Transverse colon (tissue), 4 donors: ENCODE data around the gene IKZF3. TPM values are rescaled to one million over a fixed set of nuclear protein-coding genes. Genes with fewer than 3 reads are reported as not detected.
A peak's percentile ranks its signal among the peaks of the same experiment; 100 is the strongest.

Experiments used
- DNase-seq: peaks from one replicate; pipeline ENCODE4 v3.0.0-alpha.2; 2019
- H3K27ac ChIP-seq, 4 donors: fragments of 200-600 bp; sonication (generic); 2 replicates each; pipeline ENCODE4 v1.5.1; 2016 to 2018; ENCODE audit warnings: inconsistent platforms in 4 of 4
- H3K27me3 ChIP-seq: fragments of 200-600 bp; sonication (generic); 2 replicates; pipeline ENCODE4 v1.5.1; 2017; ENCODE audit warnings: inconsistent platforms
- H3K36me3 ChIP-seq, 4 donors: fragments of 200-600 bp; sonication (generic); 2 replicates each; pipeline ENCODE4 v1.5.1; 2017 to 2019; ENCODE audit warnings: inconsistent platforms in 4 of 4
- H3K4me1 ChIP-seq, 4 donors: fragments of 200-600 bp; sonication (generic); 2 replicates each; pipeline ENCODE4 v1.5.1; 2017 to 2020; ENCODE audit warnings: inconsistent platforms in 4 of 4
- H3K4me3 ChIP-seq, 4 donors: fragments of 200-600 bp; sonication (generic); 1 replicate in 1 of 4; 2 replicates in 3 of 4; pipeline versions ENCODE4 v1.5.1 to v1.6.1; 2017 to 2019; ENCODE audit warnings: inconsistent platforms in 4 of 4
- H3K9me3 ChIP-seq, 2 donors: fragments of 200-600 bp; sonication (generic); 2 replicates each; pipeline ENCODE4 v1.5.1; 2017 to 2019; ENCODE audit warnings: inconsistent platforms in 2 of 2
- CTCF ChIP-seq, 5 experiments: fragments of 200-600 bp in 3 of 5; fragments of 450-650 bp in 2 of 5; sonication (generic) in 3 of 5; IDR thresholded peaks; 1 replicate in 2 of 5; 2 replicates in 3 of 5; pipeline ENCODE4 v1.5.1; 2016 to 2017; ENCODE audit warnings: antibody characterized with exemption in 5 of 5, inconsistent platforms in 3 of 5, mild to moderate bottlenecking in 2 of 5, moderate library complexity in 1 of 5
- EP300 ChIP-seq: sonication (generic); formaldehyde crosslinking; IDR thresholded peaks from one replicate; pipeline ENCODE4 v1.6.1; 2017; ENCODE audit warnings: antibody characterized with exemption, low read depth
- POLR2A ChIP-seq: fragments of 450-650 bp; IDR thresholded peaks from one replicate; pipeline ENCODE4 v1.6.1; 2016; ENCODE audit warnings: antibody characterized with exemption, mild to moderate bottlenecking, moderate library complexity
- POLR2AphosphoS5 ChIP-seq, 3 donors: sonication (generic); formaldehyde crosslinking; IDR thresholded peaks; one replicate each; pipeline ENCODE4 v1.6.1; 2016; ENCODE audit warnings: antibody characterized with exemption in 3 of 3
- WGBS, 2 donors: methylation state at CpG; one replicate each; pipeline ENCODE4 v1.1.5; 2018; ENCODE audit warnings: low coverage in 1 of 2; 5-methylcytosine and 5-hydroxymethylcytosine counted together
- in situ Hi-C, 4 donors: fragments of 200-750 bp; cut with MboI; loops; one replicate each; pipeline versions ENCODE4 v1.15.0 to v1.15.1; 2017; ENCODE audit warnings: low sequenced_read_pairs in 3 of 4, low pct_ligation_motif_present in 1 of 4, low pct_unique_long_range_greater_than_20kb in 1 of 4
- intact Hi-C: fragments of 100-400 bp; cut with DNase I; formaldehyde crosslinking; loops from one replicate; pipeline ENCODE4 v1.15.1; 2023; ENCODE audit warnings: low total_unique reads
- total RNA-seq, 4 donors: library from RNA; depleted of rRNA; stranded (reverse); fragments of >200 nt; gene quantifications; one replicate each; pipeline ENCODE4 v1.1.0, GENCODE V29; 2016

The IKZF3 gene
- total RNA-seq, 4 donors from 2014 or later, result 2.2 to 13.5 (median 3.0) TPM

GRCh38 chr17:39776252-39776651 is 87.9 kb downstream of the IKZF3 start:
- no peaks in the 10 kb centered on the region for H3K36me3 ChIP-seq
- no peak for DNase-seq
- in situ Hi-C loops (no loop called here), intact Hi-C loops (no loop called here)
- no peak for TF ChIP-seq EP300
- no peak for TF ChIP-seq CTCF (IDR thresholded peaks at IDR 0.05)
- no peak for TF ChIP-seq POLR2A
- TF ChIP-seq POLR2AphosphoS5 (IDR thresholded peaks at IDR 0.05), result no peak
- no peaks in the 10 kb centered on the region for H3K4me1 ChIP-seq
- peak overlapping the region; percentile 33 to 75 (median 60) for H3K27ac ChIP-seq
- peak overlapping the region in 1 of 4 donors; percentile 14 for H3K4me3 ChIP-seq
- H3K27me3 ChIP-seq, result peaks cover 4% of the 10 kb centered on the region
- H3K9me3 ChIP-seq, result no peaks in the 10 kb centered on the region

GRCh38 chr17:39775031-39775430 is 89.1 kb downstream of the IKZF3 start:
- in situ Hi-C loops (no loop called here), intact Hi-C loops (no loop called here)
- no peak for DNase-seq
- Histone ChIP-seq H3K27ac (peak overlapping the region; percentile 46 to 75 (median 62)), H3K4me3 (no peak overlapping the region), H3K9me3 (no peaks in the 10 kb centered on the region), H3K36me3 (no peaks in the 10 kb centered on the region), H3K4me1 (no peaks in the 10 kb centered on the region), H3K27me3 (peaks cover 4% of the 10 kb centered on the region)
- 74 to 77% methylated on average over 2 of the region's 2 CpGs for WGBS, 2 donors
- no peak for TF ChIP-seq POLR2AphosphoS5 (IDR thresholded peaks at IDR 0.05)

GRCh38 chr17:39774047-39774446 is 90.1 kb downstream of the IKZF3 start:
- intact Hi-C loops (no loop called here), in situ Hi-C loops (no loop called here)
- Histone ChIP-seq H3K9me3 (no peaks in the 10 kb centered on the region), H3K4me3 (no peak overlapping the region), H3K27me3 (peaks cover 4% of the 10 kb centered on the region), H3K4me1 (no peaks in the 10 kb centered on the region), H3K27ac (peak overlapping the region; percentile 9 to 75 (median 58)), H3K36me3 (no peaks in the 10 kb centered on the region)
- TF ChIP-seq POLR2AphosphoS5 (IDR thresholded peaks at IDR 0.05), result no peak
- no peak for TF ChIP-seq POLR2A
- TF ChIP-seq EP300, result no peak
- no peak for TF ChIP-seq CTCF (IDR thresholded peaks at IDR 0.05)
- 78 to 80% methylated on average over 4 of the region's 4 CpGs for WGBS, 2 donors
- no peak for DNase-seq

GRCh38 chr17:39772987-39773934 is 90.9 kb downstream of the IKZF3 start:
- peak overlapping the region; percentile 50 to 75 (median 58) for H3K27ac ChIP-seq
- in situ Hi-C loops, result no loop called here
- no peaks in the 10 kb centered on the region for H3K36me3 ChIP-seq
- peaks cover 4% of the 10 kb centered on the region for H3K27me3 ChIP-seq
- no peak for TF ChIP-seq CTCF (IDR thresholded peaks at IDR 0.05)
- no peak for TF ChIP-seq POLR2AphosphoS5 (IDR thresholded peaks at IDR 0.05)
- TF ChIP-seq POLR2A, result no peak
- no peak for TF ChIP-seq EP300
- intact Hi-C loops, result no loop called here
- H3K4me3 ChIP-seq, result no peak overlapping the region
- no peak for DNase-seq
- H3K4me1 ChIP-seq, result no peaks in the 10 kb centered on the region
- no peaks in the 10 kb centered on the region for H3K9me3 ChIP-seq
- 70 to 76% methylated on average over 5 to 7 of the region's 7 CpGs for WGBS, 2 donors

- in situ Hi-C loops, result no loop called here
- H3K27ac ChIP-seq, result peak overlapping the region; percentile 50 to 75 (median 58)
Observed at GRCh38 chr17:39772415-39772814, 91.7 kb downstream of the IKZF3 start.

More at GRCh38 chr17:39772415-39772814, 91.7 kb downstream of the IKZF3 start:
- H3K4me1 ChIP-seq, result no peaks in the 10 kb centered on the region
- H3K9me3 ChIP-seq, result no peaks in the 10 kb centered on the region
- TF ChIP-seq POLR2AphosphoS5 (IDR thresholded peaks at IDR 0.05) (no peak), POLR2A (no peak), CTCF (IDR thresholded peaks at IDR 0.05) (no peak), EP300 (no peak)
- H3K4me3 ChIP-seq, result no peak overlapping the region
- no peaks in the 10 kb centered on the region for H3K36me3 ChIP-seq
- intact Hi-C loops, result no loop called here
- H3K27me3 ChIP-seq, result peaks cover 4% of the 10 kb centered on the region
- DNase-seq, result no peak
